Putamen (tissue), 1 donor: ENCODE data around the gene PBX4.

Source experiments
- DNase-seq: peaks from one replicate; pipeline ENCODE4 v3.0.0-alpha.2; 2016; ENCODE audit warnings: low spot score

The PBX4 gene

DNA sequence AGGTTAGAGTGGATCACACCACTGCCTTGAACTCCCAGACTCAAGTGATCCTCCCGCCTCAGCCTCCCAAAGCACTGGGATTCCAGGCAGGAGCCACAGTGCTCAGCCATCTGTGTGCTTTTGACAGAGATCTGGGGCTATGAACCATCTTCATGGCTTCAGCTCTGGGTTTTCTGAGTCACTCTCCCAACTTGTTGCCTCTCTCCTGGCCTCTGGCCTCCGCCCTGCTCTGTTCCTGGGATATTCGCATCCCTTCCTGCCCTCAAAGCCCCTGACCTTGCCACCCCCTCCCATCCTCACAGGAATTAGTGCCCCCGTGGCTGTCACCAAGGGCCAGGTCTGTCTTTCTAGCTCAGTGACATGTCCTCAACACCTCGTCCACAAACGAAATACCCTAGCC lies 30.7 kb upstream of the PBX4 start:
- no peak for DNase-seq

DNA sequence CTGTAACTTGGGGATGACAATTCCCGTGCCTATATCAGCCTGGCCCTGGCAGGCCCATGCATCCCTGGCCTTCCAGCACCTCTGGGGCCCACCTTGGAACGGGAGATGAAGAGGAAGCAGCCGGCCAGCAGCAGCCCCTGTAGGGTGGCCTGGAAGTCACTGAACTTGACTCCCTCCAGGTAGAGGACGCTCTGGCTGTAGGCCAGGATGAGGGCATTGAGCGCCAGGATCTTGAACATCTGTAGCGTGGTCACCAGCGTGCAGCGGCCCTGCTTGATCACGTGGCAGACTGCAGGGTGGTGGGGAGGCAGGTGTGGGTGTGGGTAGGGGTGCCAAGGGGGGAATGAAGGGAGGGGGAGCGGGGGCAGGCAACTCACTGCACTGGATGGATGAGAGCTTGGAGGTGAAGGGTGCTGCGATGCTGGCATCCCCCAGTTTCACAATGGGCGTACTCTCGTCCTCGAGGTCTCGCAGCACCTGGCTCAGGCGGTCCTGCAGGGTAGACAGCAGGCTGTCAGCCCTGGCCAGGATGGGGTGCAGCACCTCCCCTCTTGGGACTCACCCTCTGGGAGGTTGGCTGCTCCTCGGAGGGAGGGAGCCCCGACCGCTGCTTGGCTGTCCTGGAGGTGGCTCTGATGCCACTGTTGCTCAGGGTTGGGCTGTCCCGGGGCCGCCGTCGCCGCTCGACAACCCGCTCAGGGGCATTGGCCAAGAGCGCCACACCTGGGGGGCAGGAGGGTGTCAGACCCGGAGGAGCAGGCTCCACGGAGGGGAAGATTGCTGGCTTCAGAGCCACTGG lies 28.7 kb upstream of the PBX4 start:
- DNase-seq = no peak

DNA sequence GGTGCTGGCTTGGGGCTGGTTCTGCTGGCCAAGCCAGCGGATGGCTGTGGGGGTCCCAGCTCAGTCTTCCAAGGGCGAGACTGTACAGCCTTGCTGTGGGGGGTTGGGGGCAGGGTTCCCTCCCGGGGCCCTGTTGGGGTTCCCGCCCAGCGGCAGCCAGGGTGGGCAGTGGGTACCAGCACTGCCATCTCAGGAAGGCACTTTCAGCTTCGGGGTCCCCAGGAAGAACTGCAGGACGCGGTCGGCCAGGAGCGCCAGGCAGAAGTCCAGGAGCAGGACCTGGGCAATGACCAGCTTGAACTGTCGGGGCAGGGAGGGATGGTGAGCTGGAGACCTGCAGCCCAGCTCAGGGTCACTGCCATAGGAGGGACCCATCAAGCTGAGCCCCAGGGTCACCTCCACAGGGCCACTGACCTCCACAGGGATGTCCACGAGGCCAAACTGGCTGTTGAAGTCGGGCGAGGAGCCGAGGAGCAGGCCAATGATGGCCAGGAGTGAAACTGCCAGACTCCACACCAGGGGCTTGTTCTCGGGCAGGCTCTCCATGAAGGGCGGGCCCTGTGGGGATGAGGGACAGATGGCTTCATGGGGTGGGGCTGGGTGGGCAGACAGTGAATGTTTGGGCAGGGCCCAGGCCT lies 26.9 kb upstream of the PBX4 start:
- DNase-seq = no peak

DNA sequence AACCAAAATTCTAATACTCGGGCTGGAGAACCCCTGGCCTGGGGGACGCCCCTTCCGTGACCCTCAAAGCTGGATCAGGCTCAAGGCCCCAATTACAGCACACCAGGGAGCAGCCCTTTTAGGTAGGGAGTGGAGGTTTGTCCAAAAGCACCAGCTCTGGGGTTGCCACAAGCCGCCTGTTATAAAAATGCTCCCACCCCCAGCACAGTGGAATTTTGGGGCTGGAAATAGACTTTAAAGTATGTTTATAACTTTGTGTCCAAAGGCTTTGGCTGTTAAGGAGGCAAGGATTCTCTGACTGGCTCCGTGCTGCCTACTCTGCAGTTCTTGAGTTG lies 25.5 kb upstream of the PBX4 start:
- no peak for DNase-seq

DNA sequence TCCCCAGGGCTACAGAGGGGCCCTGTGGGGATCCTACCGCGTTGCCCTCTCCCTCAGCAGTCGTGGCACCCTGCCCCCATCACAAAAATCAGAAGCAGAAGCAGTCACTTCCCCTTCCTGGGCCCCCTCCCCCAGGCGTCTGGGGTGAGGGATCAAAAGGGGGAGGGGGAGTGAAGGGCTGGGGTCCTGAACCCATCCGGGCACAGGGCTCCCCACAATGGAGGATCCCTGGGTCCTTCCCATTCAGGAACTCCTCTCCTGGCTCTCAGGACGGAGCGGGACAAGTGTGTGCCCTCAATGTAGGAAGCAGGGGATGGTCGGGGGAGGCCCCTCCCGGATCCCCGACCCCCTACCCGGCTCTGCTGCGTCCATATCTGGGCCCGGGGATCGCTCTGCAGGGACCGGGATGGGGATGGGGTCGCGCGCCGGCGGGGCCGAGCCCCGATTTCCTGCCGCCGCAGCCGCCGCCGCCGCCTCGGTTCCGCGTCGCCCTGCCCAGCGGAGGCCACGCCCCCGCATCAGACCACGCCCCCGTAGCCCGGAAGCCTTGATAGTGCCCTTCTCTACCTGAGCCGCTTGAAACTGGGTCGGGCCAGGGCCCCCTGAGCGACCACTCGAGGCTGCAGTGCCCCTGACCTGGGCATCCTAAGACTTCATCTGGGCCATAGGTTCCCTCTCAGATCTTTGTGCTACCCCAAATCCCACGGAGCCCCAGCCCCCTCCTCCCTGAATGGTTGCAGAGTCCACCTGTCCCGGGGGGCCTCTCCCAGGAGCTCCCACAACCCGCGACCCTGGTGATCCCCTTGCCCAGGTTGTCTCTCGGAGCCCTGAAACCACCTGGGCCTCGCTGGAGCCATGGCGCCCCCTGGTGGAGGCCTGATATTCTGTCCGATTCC lies 24.9 kb upstream of the PBX4 start, which contains the start of gene GMIP:
Gene GMIP (minus strand): TSS at position 500 of the 896 bp plus-strand sequence. CDS start 128 bp downstream, at position 372.
- no peak for DNase-seq

DNA sequence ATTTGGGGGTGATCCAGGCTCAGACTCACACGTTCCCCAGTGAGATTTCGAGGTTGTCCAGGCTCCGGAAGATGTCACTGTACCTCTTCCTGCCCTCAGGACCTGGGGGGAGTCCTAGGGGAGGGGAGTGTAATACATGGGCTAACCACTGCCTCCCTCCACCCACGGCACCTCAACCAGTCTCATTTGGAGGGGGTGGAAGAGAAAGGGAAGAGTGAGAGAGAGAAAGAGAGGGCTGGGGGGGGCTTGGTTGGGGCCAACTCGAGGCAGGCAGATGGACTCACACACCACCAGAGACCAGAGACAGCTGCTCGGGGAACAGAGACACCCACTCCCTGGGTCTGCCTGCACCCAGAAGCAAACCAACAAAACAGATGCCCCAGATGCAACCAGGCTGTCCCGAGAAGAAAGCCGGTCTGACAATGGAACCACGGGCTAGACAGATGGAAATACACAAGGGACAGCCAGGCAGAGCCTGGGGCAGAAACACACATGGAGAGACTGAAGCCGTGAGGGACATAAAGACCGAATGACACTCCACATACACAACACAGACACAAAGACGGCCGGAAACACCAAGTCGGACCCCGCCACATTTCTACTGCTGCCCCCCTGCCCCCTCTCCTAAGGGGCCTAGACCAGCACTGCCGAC lies 24.1 kb upstream of the PBX4 start:
- no peak for DNase-seq

DNA sequence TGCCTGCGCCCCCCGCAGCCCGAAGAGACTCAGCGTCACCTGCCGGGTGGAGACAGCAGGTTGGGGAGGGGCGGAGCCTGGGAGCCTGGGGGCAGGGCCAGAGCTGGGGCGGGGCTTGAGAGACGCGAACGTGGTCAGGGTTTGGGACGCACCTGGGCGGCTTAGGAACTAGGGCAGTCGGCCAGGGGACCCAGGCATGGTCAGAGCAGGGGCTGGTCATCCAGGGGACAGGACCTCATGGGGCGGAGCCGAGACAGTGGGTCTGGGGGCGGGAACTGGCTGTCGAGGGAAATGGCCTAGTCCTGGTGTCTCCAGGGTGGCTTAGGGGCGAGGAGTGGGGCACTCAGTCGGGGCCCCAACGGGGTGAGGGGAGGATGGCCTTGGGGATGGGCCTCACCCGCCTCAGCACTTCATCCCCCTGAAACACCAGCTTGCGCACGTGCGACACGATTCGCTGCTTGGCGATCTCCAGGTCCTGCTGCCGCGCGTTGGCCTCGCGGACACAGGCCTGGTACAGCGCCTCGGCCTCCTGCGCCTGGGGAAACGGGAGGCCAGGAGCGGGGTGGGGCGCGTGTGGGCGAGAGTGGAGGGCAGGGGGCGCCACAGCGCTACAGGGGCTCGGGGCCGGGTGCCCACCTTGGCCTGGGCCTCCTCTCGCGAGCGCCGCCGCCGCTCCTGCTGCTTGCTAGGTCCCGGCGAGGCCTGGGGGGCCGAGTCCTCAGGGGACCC lies 19.2 kb upstream of the PBX4 start:
- DNase-seq = no peak

DNA sequence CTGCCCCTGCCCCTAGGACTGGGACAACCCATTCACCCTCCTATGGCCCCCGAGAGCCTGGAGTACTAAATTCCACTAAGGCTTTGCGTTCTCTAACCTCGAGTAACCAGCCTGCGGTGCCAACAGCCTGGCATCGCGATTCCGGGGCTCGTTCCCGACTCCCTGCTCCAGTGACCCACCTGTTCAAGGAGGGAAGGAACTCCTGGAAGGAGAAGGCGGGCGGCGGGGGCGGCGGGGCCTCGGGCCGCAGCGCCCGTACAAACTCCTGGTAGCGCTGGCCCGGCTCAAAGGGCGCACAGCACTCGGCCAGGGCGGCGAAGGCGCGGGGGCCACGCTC lies 18.7 kb upstream of the PBX4 start:
- DNase-seq = no peak

DNA sequence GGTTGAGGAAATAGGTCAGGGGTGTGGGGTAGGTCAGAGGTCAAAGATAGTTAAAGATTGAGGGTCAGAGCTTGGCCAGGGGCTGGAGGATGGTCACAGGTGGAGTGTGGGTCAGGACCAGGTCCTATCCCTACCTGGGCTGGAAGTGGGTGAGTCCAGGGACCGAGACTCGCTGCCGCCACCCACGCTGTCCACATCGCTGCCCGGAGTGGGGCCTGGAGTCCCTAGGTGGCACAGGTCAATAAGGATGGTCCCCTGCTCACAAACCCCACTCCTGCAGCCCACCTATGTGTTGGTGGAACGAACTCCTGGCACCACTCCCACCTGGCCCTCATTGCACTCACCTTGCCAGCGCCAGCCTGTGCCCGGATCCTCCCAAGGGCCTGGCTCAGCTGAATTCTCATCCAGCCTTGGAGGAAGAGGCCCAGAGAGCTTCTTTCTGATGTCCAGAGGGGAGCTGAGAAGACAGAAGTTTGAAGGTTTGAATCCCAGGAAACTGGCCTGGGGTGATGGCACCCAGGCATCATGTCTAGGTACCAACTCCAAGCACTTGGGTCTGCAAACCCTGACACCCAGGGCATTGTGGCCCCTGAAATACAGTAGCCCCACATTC lies 18.2 kb upstream of the PBX4 start:
- no peak for DNase-seq

DNA sequence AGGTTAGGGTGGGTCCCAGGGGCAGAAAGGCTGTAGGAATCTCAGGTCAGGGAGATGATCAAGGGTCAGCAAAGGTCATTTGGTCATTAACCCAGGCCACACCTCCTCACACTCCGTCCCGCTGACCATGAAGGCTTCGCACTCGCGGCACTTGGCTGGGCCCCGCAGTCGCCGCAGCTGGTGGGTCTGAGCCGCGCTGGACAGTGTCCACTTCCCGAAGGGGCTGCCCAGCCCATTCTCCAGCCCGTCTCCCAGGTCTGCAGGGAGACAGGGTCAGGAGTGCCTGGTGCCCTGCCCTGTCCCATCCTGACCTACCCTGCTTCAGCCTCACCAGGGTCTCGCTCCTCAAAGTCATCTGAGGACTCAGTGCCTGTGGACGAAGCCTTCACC lies 16.8 kb upstream of the PBX4 start:
- DNase-seq = no peak

DNA sequence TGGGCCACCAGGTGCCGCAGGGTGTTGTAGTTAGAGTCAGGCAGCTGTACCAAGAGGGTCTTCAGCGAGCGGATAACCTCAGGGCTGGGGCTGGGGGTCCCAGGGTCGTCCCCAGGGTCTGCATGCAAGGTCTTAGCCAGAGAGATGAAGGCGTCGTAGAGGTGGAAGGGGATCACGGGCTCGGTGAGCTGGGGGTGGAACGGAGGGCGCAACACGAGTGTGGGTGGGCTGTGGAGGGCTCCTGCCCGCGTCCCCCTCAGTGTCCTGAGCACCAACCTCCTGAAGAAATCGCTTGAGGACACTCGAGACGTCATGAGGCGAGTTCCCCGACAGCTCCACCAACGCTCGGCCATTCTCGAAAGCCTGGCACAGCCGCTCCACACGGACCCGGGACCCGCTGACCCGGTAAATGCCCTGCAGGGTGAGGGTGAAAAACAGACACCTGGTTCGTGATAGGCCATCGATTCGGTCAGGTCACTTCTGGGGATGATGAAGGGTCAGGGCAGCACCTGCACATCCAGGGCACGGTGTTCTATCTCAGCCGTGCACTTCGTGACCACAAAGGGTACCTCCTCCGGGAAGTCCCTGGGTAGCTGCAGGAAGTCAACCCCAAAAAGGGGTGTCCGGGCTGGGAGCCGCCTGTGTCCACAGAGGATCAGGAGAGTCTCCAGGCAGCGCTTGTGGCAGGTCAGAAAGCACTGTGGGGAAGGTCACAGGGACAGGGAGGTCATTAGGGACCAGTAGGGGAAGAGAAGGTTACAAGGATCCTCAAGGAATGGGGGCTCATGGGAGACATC lies 16.2 kb upstream of the PBX4 start:
- DNase-seq = no peak

DNA sequence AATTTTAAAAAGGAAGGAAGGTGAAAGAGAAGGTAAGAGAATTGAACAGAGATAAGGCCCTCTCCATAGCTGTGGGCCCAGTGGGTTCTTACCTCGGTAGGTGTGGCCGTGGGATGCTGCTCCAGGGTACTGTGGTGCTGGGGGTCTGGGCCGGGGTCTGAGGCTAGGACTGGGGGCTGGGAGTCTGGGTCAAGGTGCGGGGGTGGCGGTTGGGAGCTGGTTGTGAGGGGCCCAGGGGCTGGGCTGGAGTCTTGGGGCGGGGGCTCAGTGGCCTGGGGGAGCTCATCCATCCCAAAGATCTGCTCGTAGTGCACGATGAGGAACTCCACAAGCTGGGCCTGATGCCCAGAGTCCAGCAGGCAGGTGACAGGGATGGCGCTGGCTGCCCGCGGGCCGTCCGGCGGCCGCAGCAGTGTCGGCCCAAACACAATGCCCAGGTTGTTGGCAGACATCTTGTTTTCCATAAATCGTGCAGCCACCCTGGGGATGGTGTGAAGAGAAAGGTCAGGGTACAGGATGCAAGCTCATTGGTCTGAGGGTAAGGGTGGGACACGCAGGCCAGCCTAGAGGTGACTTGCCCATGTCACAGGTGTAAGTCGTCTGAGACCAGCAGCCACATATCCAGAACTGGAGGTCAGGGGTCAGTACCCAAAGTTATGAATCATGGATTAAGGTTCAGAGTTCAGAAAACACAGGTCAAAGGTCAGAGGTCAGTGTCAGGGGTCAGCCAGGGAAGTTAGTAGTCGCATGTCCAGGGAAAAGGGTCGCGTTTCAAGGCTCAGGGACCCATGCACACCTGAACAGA lies 15.4 kb upstream of the PBX4 start:
- no peak for DNase-seq

DNA sequence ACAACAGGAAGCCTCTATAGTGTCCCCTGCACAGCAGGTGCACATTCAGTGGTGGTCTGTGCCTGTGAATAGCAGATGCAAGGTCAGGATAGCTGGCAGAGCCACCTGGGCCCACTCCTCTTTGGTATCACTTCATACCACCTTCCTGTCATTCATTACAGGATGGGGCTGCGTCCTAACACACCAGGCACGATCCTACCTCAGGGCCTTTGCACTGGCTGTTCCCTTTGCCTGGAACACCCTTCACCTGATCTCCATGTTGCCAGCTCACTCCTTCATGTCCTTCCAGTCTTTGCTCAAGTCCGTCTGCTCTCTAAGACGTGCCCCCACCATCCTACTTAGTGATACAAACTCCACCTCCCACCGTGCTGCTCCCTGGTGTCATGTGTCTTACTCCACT lies 14.2 kb upstream of the PBX4 start:
- no peak for DNase-seq

DNA sequence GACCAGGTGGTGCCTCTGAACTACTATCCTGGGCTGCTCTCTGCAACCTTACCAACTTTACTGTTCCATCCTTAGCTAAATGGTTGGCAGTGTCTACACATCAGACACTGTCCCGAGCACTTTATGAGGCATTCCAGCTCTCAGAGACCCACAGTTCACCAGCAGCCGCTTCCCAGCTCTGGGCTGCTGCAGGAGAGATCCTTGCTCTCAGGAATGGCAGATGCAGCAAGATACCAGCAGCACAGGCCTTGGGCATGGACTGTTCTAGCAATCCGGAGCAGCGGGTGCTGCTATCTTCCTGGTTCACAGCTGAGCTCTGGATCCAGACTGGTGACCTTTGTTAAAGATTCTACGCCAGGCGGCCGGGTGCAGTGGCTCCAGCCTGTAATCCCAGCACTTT lies 12.9 kb upstream of the PBX4 start:
- DNase-seq = no peak

DNA sequence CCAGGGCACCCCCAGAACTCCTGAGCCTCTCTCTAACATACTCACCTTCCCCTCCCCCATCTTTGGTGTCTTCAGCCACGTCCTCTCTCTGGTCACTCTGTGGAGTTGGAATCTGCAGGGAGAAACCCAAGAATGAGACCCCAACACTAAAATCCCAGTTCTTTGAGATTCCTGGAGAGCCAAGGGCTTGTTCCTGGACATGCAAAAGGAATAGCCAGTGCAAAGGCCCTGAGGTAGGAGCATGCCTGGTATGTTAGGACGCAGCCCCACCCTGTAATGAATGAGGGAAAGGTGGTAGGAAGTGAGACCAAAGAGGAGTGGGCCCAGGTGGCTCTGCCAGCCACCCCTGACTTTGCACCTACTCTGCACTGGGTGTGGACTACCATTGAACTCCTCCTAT lies 11.9 kb upstream of the PBX4 start:
- DNase-seq = no peak

DNA sequence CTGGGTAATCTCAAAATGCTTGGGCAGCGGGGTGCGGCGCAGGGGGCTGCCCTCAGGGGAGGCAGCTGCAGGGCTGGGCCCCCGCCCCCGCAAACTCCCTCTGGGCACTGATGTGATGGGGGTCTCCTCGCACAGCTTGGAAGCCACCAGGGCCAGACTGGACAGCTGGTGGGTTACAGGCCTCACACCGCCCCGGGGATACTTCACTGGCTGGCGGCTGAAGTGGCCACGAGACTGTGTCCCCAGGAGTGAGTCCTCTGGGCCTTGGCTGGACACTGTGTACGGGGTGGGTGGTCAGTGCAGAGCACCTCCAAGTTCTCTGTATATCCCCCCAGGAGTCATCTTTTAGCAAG lies 11.6 kb upstream of the PBX4 start:
- no peak for DNase-seq

DNA sequence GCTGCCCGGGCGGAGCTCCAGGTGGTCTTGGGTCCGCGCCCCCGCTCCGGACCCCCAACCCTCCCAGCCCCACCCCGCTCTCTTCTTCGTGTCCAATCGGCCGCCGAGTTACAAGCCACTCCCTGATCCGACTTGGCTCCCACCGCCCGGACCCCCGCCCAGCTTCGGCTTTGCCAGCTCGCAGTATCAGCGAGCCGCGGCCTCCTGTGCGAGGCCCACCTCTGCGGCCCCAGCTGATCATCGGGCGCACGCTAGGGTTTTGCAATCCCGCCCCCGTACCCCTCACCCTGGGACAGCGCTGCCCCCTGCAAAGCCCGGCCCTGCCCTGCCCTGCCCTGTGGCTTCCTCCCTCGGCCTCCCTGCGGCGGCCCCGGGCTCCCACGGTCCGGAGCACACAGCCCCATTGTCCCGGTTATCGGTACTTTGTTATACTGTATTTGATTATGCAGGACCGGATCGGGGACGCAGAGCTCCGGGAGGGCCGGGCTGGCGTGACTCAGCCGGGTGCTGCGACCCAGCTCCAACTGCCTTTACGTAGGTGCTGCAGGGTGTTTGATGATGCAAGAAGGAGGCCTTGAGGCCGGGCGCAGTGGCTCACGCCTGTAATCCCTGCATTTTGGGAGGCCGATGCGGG lies 10.1 kb upstream of the PBX4 start:
- DNase-seq = no peak

DNA sequence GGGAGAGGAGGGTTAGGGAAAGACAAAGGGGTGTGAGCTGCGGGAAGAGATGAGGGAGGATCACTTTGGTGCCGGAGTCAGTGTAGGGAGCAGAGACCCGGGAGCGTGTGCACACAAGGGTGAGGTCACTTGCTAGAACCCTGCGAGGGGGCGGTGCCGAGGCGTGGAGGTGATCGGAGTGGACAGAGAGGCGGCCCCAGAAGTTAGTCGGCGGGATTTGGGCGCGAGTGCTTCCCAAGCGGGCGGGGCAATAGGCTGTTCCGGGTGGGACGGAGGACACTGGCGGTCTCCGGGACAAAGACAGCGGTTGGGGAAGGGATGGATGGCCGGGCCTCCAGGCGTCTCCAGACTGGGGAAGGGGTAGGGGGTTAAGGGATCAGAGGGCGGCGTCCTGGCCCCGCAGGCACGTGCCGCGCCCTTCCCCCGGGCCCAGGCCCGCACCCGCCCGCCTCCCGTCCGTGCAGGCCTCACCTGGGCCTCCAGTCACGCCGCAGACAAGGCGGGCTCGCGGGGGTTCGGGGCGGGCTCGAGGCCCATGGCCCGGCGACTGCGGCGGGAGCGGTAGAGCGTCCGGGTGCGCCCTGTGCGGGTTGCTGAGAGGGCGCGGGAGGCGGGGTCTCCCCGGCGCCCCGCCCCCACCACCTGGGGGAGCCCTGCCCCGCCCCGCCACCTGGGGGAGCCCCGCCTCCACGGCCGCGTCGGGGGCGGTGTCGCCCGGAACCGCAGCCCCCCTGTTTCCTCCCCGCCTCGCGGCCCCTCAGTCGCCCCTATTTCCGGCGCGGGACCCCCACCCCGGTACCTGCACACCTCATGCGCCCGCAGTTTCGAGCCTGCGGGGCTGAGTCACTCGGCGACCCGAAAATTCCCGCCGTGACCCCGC lies 9.4 kb upstream of the PBX4 start, which contains the start of gene LPAR2:
Gene LPAR2 (minus strand): TSS at position 600 of the 880 bp plus-strand sequence. CDS start 945 bp downstream, outside the sequence.
- DNase-seq = no peak
